Measurements from ENCODE around the gene DSTYK.
"Not testable (repeated sequence)": the region's sequence is repeated elsewhere in the genome, so short reads cannot be mapped to it uniquely, and the experiment has no call there.

Gene DSTYK

DNA sequence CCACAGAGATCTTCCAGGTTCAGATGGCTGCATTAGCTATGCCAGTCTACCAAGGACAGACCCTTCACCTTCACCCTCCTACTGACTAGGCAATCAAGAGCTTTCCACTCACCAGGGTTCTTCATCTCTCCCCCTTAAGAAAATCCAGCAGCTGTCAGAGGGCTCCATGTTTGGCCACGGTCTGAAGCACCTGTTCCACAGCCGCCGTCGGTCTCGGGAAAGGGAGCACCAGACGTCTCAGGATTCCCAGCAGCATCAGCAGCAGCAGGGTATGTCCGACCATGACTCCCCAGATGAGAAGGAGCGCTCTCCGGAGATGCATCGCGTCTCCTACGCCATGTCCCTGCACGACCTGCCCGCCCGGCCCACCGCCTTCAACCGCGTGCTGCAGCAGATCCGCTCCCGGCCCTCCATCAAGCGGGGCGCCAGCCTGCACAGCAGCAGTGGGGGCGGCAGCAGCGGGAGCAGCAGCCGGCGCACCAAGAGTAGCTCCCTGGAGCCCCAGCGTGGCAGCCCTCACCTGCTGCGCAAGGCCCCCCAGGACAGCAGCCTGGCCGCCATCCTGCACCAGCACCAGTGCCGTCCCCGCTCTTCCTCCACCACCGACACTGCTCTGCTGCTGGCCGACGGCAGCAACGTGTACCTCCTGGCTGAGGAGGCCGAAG lies 30.0 kb upstream of the DSTYK start:
- DNase-seq = no peak

DNA sequence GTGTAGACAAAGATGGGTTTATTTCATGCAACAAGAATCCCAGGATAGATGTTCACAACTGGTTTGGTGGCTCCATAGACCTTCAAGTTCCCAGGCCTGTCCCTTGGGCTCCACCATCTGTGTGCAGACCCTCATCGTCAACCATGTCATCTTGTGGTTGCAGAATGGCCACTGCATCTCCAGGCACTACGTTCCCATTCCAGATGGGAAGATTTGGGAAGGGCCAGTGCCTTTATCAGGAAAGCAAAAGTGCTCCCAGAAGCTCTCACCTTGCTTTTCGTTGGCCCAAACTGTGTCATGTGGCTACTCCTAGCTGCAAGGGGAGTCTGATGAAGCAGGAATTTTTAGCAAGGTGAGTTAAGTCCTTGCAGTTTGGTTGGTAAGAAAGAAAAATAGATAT lies 29.1 kb upstream of the DSTYK start:
- no peak for DNase-seq

DNA sequence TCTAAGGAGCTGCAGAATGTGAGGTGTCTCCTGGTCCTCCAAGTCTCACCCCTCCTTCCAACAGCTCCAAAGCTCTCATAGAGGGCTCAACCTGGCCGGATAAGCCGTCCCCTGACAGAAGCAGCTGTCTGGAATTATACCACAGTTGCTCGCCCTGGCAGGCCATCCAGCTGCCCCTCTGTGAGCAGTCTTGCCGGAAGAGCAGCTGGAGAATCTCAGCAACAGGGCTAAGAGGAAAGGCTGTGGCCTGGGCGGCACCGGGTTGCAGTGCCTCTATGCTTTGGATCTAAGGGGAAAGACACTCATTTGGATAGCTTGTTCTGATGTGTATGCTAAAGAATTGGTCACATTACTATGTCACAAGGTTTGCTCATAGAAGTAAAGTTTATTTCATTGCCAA lies 28.6 kb upstream of the DSTYK start:
- no peak for DNase-seq

DNA sequence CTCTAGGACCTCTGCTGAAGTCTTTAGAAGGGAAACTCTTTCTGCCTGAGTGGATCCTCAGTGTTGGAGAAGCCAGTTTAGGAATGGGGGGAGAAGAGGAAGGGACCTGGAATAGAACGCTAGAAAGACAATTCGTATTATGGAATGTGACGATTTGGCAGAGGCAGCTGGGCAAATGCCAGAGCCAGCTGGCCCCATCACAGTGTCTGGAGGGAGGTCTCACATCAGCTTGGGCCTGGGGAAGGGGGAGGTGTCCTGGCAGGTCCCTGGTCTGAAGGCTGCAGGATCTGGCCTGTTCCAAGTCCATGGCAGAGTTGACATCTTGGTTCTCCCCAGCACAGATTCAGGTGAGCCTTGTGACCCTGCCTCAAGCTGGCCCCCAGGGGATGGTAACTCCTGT lies 27.6 kb upstream of the DSTYK start:
- DNase-seq = no peak

DNA sequence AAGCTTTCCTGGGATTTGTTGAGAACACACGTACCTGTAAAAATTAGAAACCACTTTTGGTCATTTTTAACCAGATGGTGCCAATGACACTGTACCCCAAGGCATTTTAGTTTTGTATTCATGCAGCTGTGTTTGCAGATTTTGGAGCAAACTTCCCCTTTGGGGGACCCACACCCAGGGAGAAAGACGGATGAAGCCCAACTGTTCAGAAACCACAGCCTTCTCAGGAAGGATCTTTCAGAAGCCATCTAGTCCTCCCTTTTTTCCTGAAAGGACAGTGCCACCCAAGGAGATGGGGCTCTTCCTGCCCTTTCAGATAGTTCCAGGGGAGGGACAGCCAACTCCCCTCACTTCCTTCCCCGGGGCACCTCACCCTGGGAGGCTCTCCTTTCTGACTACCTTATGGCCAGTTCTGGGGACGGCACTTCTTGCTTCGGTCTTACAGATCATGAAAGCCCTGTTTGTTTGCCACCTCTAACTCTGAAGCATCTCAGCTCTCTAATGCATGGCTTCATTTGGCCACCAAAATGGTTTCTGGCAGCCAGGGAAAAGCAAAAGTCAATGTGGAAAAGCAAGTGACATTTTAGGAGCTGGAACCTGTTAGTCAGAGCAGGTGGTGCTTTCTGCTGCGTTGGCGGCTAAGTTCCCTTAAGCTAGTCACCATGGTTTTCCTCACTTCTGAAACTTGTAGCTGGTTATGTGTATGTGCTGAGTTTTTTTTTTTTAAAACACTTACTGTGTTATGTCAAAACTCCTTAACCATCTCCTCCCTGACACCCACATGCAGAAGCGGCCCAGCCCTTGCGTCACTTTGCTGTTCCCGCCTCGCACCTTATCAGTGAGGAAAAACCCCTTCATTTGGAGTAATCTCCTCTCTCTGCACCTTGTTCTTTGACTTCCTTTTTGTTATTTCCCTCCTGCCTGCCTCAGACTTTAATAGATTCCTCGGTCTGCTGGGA lies 26.3 kb upstream of the DSTYK start:
- peak; percentile 69 to 95 for DNase-seq

DNA sequence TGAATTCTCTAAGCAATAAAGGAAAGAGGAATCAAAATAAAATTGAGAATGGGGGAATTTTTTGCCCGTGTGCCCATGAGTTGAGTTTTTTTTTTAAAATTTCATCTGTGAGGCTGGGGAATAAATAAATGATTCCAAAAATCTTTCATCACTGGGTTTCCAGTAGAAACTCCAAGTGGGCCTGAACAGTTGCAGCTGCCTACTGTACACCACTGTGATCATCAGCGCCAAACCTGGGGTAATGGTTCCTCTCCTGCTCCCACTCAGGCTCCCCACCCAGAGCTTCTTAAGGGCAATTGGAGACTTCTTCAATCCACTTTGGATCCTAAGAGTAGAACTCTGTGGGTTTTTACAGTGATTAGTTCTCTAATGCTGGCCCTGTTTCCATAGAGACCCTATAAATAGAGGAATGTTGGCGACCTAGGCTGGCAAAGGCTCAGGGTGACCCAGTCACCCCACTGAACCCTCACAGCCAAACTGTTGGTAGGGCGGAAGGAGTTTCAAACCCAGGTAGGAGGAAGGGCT lies 25.5 kb upstream of the DSTYK start:
- peak; percentile 58 to 88 for DNase-seq

DNA sequence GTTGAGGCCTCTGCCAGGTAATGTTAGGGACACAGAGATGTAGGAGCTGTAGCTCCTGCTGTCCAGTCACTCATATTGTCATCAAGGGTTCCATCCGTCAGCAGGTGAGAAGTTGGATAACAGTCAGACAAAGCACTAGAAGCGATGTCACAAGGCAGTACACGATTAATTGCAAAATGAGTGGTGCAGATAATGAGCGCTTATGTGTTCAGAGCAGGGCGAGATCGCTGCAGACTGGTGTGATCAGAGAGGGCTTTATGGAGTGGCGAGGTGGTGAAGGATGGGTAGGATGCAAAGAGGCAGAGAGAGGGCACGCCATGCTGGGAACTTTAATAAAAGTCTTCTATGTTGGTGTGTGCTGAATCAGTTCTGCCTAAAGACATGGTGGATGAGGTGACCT lies 25.0 kb upstream of the DSTYK start:
- no peak for DNase-seq

DNA sequence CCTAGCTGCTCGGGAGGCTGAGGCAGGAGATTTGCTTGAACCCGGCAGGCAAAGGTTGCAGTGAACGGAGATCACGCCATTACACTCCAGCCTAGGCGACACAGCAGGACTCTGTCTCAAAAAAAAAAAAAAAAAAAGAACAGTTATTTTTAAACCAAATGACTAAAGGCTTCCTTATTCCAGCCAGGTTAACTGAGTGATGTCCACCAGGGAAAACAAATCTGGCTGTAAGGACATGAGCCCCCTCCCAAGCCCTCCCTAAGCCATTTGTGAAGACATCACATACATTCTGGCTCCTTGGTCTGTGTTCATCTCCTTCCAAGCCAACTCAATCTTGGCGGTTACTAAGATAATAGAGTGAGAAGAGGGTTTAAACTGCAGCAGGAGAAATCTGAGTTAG lies 24.4 kb upstream of the DSTYK start:
- no peak for DNase-seq

DNA sequence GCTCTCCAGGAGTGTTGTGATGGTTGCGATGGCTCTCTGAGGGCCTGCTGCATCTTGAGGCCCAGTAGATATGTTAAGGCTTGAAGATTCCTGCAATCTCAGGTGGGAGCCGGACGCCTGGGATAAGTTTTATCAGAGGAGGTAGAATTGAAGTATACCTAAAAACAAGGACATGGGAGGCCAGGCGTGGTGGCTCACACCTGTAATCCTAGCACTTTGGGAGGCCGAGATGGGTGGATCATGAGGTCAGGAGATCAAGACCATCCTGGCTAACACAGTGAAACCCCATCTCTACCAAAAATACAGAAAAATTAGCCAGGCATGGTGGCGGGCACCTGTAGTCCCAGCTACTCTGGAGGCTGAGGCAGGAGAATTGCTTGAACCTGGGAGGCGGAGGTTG lies 22.5 kb upstream of the DSTYK start:
- not testable (repeated sequence) for DNase-seq

DNA sequence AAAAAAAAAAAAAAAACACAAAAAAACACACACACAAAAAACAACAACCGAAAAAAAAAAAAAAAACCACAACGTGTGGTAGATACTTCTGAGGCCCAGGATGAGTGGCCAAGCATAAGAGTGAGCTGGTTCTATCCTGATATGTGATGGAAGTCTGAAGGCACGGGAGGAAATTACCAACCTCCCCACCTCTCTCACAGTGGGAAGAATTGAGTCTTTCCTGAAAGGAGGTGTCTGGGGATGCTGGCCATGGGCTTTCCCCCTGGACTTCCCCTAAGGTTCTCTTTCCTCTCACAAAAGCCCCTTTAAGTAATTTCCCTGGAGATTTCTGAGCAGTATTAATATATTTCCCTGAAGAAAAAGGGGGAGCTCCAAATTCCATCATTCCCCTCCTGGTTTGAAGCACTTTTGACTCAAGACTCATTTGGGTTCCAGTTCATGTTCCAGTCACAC lies 21.5 kb upstream of the DSTYK start:
- peak; percentile 59 to 86 for DNase-seq

DNA sequence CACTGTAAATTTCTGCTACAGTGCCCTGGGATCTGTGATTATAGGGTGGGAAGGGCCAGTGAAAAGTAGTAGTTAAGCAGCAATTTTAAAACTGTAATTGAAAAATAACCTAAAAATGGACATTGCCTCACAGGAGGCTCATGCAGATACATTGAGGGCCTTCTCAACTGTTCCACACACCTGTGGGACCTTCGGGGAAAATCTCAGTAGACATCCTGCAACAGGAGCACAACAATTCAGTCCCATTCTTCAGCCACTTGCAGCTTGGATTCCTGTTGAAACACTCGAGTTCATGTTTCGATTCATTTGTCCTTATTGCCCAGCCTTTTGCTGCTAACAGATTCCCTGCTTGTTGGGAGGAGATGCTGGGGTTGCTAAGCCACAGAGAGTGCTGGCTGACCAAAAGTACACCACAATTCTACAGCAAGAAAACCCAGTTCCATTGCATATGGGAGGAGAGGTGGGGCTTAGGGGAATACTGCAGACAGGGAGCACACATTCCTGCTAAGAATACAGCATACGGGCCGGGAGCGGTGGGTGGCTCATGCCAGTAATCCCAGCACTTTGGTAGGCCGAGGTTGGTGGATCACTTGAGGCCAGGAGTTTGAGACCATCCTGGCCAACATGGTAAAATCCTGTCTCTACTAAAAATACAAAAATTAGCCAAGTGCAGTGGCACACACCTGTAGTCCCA lies 20.8 kb upstream of the DSTYK start:
- DNase-seq = no peak

DNA sequence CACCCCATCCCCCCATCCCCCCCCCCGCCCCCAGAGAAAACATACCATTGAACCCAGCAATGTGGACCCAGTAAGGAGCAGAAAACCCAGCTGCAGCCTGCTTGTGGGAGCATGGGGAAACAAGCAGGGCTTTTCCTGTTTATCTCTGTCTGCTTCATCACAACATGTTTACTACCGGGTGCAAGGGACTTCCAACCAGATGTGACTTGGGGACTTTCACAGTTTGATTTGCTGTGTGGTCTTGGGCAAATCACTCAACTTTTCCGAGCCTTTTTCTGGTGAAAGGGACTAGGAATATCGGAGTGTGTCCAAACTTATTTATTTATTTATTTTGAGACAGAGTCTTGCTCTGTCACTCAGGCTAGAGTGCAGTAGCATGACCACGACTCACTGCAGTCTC lies 19.5 kb upstream of the DSTYK start:
- peak in 1 of 2 donors; percentile 45 for DNase-seq

DNA sequence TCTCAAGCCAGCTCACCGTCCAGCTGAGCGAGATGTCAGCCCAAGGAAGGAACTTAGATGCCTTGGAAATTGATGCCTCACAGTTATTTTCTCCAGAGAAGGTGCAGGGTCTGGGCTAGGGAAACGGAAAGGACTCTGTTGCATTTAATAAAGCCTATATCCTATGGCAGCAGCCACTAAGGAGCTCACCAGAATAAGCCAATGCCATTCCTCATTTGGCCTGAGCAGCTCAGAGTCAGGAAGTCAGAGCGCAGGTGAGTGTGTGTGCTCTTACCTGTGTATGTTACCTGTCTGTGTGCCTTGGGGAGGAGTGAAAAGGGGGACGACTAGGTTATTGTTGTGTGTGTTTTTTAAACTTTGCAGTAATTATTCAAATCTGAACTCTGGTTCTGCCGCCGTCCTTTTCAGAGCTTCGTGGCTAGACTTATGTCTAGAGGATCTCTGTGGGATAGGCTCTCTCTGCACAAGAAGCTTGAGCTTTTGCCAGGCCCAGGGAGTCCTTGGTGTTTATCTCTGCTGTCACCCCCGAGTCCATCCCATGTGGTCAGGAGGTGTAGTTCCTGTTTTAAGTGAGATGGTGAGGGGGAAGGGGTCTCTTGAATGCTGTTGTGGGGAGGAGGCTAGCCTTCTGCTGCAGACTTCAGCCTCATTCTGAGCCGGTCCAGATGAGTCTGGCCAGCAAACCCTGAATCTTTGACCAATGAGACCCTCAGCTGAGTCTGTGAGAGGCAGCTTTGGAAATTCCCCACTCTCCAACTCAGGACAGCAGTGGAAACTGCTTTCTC lies 18.6 kb upstream of the DSTYK start:
- peak in 1 of 2 donors; percentile 67 for DNase-seq

DNA sequence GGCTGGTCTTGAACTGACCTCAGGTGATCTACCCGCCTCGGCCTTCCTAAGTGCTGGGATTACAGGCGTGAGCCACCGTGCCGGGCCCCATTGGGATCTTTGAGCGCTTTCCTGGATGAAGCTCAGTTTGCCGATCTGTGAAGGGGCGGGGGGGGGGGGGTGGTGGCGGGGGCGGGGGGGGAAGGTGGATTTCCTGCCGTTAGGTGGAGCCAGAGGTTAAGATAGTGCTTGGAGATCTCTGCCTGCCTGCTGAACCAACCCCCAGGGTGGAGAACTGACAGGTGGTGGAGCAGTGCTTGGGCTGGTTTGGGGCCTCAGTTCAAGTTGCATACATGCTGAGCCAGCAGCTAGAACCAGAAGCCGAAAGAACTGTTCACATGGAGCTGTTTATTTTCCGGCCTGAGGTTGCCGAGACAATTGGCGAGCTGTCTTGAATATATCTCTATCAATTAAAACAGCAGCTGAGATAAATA lies 17.9 kb upstream of the DSTYK start:
- peak in 1 of 2 donors; percentile 44 for DNase-seq

DNA sequence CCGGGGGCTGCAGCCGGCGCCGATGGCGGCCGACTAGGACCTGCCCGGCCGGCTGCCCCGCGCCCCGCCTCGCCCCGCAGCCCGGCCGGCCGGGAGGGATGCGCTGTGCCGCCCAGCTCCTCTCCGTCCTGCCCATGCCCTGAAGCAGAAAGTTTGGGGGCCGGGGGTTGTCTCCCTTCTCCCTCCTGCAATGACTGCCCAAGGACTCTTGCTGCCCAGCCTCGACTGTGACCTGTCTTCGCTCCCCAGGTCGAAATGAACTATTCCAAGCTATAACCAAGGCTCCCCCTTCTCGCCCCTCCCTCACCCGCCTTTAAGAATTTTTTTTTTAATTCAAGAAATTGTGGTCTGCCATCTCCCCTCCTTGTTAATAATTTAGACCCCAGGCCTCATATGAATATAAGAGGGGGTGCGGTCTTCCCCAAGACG lies 16.6 kb upstream of the DSTYK start:
- no peak for DNase-seq

DNA sequence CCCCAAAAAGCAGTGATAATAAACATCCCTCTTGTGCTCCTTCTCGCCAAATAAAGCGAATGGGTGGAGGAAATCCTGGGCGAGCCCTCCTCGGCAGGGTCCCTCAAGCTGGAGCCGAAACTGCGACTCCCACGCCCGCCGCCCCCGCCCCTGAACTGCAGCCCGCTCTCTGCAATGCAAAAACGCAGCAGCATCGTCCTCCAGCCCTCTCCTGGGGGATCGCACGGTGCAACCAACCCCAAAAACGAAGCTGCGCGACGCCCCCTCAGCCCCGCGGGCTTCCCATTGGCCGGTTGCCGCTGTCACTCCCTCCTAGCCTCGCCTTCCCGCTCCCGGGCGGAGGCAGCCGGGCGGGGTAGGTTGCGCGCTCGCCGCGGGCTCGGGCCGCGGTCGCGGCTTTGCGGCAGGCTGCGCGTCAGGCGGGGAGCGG lies 16.1 kb upstream of the DSTYK start, which contains the start of gene TMCC2:
TMCC2 (plus strand) TSS at position 363 of the 430 bp plus-strand sequence. CDS start 619 bp downstream, outside the sequence.
- DNase-seq = peak; percentile 79 to 87

DNA sequence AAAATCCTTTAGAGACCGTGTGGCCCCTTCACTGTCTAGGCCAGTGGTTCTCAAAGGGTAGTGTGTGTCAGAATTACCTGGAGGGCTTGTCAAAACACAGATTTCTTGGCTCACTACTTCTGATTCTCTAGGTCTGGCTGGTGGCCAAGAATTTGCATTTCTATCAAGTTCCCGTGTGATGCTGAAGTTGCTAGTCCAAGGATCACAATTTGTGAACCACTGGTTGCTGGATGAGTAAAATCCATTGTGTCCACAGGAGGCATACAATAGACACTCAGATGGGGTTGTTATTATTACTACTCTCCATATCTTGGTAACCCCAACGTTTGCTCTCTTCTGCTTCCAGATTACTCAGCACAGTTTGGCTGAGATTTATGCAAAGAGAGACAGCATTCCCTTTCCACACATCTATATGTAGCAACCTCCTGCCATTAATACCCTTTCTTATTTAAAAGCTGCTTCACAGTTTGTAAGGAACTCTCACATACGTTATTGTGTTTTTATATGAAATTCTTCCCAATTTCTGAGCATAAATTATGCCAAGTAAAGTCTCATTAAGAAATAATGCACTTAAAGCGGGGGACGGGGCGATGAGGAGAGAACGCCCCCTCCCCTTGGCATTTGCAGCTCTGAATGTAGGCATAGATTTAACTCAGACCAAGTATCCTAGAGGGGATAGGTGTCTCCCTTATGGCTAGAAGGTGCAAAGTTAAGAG lies 15.5 kb upstream of the DSTYK start:
- DNase-seq = peak in 1 of 2 donors; percentile 28

DNA sequence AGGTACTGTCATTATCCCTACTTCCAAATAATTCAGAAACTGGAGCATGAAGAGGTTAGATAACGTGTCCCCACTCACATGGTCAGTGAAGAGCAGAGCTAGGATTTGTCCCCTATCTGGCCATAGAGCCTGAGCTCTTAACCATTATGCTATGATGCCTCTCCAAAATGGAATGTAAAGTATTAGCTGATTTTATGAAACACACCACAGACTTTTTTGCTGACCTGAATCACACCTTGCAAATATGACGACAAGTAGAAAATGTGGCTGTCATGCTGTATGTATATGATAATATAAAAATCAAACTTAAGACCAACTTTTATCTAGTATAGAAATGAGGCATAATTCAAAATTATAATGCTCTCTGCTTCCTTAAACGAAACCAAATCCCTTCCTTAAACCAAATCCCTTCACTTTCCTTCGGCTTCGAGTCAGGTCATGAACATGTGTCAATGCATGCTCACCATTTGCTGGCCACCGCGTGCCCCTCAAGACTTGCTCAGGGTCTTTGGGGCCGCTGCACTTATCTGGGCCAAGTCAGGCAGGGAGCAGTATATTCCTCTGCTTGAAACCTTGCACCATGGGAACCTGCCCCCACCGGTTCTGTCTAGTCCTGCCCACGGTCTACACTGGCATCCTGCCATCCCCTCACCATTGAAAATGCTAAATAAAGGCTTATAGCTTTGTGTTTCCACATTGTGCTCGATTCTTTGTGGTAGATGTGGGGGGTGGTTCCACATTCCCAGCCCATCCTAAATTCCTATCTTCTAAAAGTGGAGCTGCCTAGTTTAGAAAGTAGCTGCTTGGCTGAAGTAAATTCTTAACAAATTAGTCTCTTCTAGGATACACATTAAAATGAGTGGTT lies 14.6 kb upstream of the DSTYK start:
- no peak for DNase-seq

DNA sequence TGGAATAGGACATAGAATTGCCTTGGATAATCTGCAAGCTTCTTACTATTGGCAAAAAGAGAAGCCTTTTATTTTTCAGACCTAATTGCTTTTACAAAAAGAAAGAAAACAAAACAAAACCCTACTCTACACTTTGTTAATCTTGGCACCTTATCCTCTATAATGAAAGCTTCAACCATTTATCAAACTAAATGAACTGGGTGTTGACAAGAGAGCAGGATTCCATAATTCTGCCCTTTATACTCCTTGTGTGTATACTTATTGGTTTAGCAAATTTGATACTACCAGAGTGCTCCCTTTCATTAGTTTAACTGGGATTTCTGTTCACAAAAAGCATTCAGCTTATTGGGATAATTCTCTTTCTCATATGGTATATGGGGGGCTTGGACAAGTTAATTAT lies 13.2 kb upstream of the DSTYK start:
- no peak for DNase-seq

DNA sequence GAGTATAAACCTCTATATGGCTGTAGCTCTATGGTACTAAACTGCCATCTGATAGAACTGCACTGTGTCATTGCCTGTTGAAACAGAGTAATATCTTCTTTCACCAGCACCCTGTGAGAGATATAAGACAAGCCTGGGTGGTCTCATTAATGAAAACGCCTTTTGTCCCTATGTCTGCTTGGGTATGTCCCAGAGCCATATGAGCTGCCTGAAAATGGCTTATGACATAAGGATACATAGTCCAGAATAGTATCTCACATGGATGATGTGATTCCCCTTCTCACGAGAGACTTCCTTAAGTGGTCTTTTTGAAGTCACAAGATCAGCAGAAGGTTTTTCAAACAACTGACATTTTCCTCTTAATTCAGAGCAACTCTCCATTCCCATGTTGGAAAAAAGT lies 8.9 kb upstream of the DSTYK start:
- DNase-seq = no peak

Data from inflammatory macrophage treated with lipopolysaccharide for 1 hour (primary cell).